Activated T-cell treated with anti-CD3 and anti-CD28 coated beads, Interleukin-2, amount 50 U/mL, for 72 hours (primary cell): ENCODE data around the gene UNC93B1. TPM values are rescaled to one million over a fixed set of nuclear protein-coding genes. Genes with fewer than 3 reads are reported as not detected.
"Not testable (repeated sequence)": the region's sequence is repeated elsewhere in the genome, so short reads cannot be mapped to it uniquely, and the experiment has no call there.

Experiments used
- ATAC-seq, 2 donors: fragments of 150-1000 bp; cut with Tn5 transposase; replicated peaks in 1 of 2; 2 replicates each; pipeline ENCODE4 v1.10.0; 2021; ENCODE audit warnings: moderate library complexity in 2 of 2, mild to moderate bottlenecking in 1 of 2
- DNase-seq, 2 donors: peaks; one replicate each; pipeline ENCODE4 v3.0.0; 2021 to 2022; ENCODE audit warnings: mixed read lengths in 1 of 2
- H3K27ac Mint-ChIP-seq: one replicate; pipeline ENCODE4 v1.8.0; 2022; ENCODE audit warnings: mild to moderate bottlenecking, moderate library complexity, mixed read lengths
- H3K27me3 Mint-ChIP-seq: one replicate; pipeline ENCODE4 v1.8.0; 2022; ENCODE audit warnings: low read depth, mixed read lengths
- H3K36me3 Mint-ChIP-seq, 2 donors: one replicate each; pipeline ENCODE4 v1.8.0; 2022; ENCODE audit warnings: mixed read lengths in 2 of 2, mild to moderate bottlenecking in 1 of 2; ENCODE audit not compliant: insufficient read depth in 2 of 2
- H3K4me1 Mint-ChIP-seq: one replicate; pipeline ENCODE4 v1.8.0; 2022; ENCODE audit warnings: low read depth, mixed read lengths
- H3K4me3 Mint-ChIP-seq, 2 donors: one replicate each; pipeline ENCODE4 v1.8.0; 2022; ENCODE audit warnings: mild to moderate bottlenecking in 2 of 2, mixed read lengths in 2 of 2, moderate library complexity in 2 of 2
- H3K9me3 Mint-ChIP-seq, 2 donors: one replicate each; pipeline ENCODE4 v1.8.0; 2022; ENCODE audit warnings: mixed read lengths in 2 of 2
- total RNA-seq, 2 donors: library from RNA; stranded (reverse); gene quantifications; one replicate each; pipeline ENCODE4 v1.2.3, GENCODE V29; 2022

Gene UNC93B1
- total RNA-seq, 2 donors from 2014 or later = 8.0 to 16.7 TPM

DNA sequence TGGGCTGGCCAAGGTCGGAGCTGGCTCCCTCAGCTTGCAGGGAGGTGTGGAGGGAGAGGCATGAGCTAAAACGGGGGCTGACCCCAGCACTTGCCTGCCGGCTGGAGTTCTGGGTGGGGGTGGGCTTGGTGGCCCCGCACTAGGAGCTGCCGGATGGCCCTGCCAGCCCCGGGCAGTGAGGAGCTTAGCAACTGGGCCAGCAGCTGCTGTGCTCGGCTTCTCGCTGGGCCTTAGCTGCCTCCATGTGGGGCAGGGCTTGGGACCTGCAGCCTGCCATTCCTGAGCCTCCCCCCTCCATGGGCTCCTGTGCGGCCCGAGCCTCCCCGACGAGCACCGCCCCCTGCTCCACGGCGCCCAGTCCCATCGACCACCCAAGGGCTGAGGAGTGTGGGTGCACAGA lies 40.7 kb downstream of the UNC93B1 start:
- not testable (repeated sequence) for ATAC-seq, H3K4me1 Mint-ChIP-seq, H3K36me3 Mint-ChIP-seq, H3K9me3 Mint-ChIP-seq, H3K4me3 Mint-ChIP-seq, H3K27ac Mint-ChIP-seq, DNase-seq
- H3K27me3 Mint-ChIP-seq = peaks cover 27% of the 10 kb centered on the region

DNA sequence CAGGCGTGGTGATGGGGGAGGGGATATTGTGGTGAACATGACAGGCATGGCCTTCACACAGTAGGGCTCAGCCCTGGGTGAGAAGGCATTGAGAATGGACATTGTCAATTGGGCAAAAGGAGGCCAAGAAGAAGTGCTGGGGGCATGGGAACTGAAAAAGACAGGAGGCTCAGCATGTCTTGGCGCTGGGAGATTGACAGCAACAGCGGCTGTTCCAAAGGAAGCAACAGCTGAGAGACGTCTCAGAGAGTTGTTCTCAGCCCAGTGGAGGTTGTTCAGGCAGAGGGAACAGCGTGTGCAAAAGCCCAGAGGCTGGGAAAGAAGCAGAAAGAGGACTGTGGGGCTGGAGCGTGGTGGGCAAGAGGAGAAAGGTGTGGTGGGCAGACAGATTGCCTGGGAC lies 47.7 kb downstream of the UNC93B1 start:
- H3K4me1 Mint-ChIP-seq, ATAC-seq, H3K36me3 Mint-ChIP-seq, H3K27ac Mint-ChIP-seq, DNase-seq, H3K9me3 Mint-ChIP-seq: not testable (repeated sequence)
- Mint-ChIP-seq H3K4me3 (peak overlapping the region; percentile 33 to 39), H3K27me3 (peaks cover 58% of the 10 kb centered on the region)

DNA sequence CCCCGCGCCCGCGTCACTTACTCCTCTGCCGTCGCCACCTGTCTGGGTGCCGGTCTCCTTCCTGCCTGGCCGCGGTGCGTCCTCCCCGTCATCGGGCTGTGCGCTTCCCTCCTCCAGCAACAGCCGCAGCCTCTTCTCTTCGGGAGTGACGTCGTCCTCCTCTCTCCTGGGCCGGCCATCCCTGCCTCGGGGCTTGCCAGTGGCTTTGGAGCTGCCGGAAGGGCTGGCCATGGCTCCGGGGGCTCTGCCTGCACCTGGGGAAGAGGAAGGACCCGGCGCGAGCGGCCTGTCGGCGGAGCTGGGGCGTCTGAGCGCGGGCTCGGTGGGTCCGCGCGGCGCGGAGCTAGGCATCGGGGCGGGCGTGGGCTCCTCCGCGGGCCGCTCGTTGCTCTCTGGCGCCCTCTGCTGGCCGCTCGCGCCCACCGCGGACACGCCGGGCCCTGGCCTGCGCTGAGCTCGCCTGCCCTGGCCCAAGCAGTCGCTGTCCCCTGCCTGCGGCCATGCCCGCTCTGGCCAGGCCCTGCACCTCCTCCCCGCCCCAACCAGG lies 48.4 kb downstream of the UNC93B1 start:
- Mint-ChIP-seq H3K4me3 (peak overlapping the region; percentile 94 to 95), H3K27ac (peak overlapping the region; percentile 45), H3K27me3 (peaks cover 53% of the 10 kb centered on the region)
- H3K36me3 Mint-ChIP-seq, H3K4me1 Mint-ChIP-seq, H3K9me3 Mint-ChIP-seq: not testable (repeated sequence)
- ATAC-seq (peak; percentile 81 to 91), DNase-seq (peak; percentile 82 to 92)

DNA sequence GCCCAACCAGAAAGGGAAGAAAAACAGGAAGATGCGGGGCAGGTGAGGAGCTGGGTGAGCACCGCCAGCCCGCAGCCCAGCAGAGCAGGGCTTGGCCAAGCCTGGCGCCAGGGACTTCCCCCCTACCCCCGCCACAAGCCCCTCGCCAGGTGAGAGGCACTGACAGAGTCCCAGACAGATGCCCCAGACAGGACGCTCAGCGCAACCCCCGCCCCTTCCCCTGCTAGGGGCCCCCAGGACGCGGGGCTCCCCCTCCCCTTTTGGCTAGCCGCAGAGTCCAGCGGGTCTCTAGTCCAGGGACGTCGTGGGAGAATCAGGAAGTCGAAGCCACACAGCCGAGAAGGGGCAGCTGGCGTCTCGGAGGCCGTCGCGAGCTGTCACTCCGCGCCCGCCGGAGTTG lies 48.9 kb downstream of the UNC93B1 start:
- ATAC-seq, DNase-seq, H3K4me1 Mint-ChIP-seq, H3K9me3 Mint-ChIP-seq, H3K36me3 Mint-ChIP-seq: not testable (repeated sequence)
- H3K27me3 Mint-ChIP-seq = peaks cover 48% of the 10 kb centered on the region
- H3K27ac Mint-ChIP-seq = peak overlapping the region; percentile 40
- H3K4me3 Mint-ChIP-seq = peak overlapping the region; percentile 79 to 95

DNA sequence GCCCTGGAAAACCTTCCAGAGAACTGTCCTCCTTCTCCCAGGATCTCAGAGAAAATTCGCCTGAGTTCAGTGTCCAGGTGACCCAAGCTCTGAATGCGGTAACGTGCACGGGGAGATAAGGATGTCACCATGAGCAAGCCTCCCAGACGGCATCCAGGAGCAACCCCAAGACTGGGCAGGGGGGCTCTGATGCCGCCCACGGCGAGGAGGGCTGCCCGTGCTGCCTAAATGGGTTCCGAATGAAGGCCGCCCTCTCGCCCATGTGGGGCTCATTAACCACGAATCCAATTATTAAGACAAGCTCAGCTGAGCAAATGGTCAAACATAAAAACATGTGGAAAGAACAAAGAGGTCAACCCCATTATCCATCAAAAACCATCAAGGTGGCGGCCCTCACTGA lies 49.6 kb downstream of the UNC93B1 start:
- peaks cover 42% of the 10 kb centered on the region for H3K27me3 Mint-ChIP-seq

DNA sequence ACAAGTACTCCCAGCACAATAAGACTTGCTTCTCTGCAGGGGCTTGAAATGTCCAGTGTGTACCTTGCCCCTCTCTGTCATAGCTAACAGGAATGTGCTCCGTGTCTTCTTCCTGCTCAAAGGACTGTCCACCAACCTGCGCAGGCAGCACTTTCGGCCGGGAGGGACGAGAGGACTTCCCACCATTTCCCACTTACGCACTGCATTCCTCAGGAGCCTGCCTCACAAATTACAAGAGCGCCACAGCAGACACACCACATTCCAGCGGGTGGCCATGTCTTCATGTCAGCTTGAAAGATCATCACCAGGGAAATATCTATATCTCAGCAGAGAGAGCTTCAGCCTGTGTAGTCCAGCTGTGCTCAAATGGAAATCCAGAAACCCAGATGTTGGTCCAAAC lies 53.2 kb downstream of the UNC93B1 start:
- not testable (repeated sequence) for H3K27ac Mint-ChIP-seq, DNase-seq, H3K4me1 Mint-ChIP-seq, H3K36me3 Mint-ChIP-seq, ATAC-seq, H3K9me3 Mint-ChIP-seq, H3K4me3 Mint-ChIP-seq
- H3K27me3 Mint-ChIP-seq = peaks cover 16% of the 10 kb centered on the region

More for the DNA sequence above, 49.6 kb downstream of the UNC93B1 start:
- not testable (repeated sequence) for H3K27ac Mint-ChIP-seq, DNase-seq, H3K36me3 Mint-ChIP-seq, ATAC-seq, H3K4me1 Mint-ChIP-seq, H3K9me3 Mint-ChIP-seq
- peak overlapping the region; percentile 79 to 95 for H3K4me3 Mint-ChIP-seq

DNA sequence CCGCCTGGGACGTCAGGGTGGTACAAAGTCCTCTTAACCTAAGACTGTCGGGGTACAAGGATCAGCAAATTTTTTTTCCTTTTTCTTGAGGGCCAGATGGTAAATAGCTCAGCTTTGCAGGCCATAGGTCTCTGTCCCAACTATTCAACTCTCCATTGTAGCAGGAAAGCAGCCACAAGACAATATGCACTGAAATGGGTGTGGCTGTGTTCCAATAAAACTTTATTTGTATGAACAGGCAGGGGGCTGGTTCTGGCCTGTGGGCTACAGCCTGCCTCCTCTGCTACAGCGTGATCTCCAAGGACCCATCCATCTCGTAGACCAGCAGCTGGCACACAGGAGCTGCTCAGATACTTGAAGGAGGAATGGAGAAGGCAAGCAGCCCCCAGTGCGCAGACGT lies 56.1 kb downstream of the UNC93B1 start:
- not testable (repeated sequence) for DNase-seq, H3K4me3 Mint-ChIP-seq, H3K4me1 Mint-ChIP-seq, H3K27ac Mint-ChIP-seq, H3K9me3 Mint-ChIP-seq, ATAC-seq, H3K36me3 Mint-ChIP-seq, H3K27me3 Mint-ChIP-seq

DNA sequence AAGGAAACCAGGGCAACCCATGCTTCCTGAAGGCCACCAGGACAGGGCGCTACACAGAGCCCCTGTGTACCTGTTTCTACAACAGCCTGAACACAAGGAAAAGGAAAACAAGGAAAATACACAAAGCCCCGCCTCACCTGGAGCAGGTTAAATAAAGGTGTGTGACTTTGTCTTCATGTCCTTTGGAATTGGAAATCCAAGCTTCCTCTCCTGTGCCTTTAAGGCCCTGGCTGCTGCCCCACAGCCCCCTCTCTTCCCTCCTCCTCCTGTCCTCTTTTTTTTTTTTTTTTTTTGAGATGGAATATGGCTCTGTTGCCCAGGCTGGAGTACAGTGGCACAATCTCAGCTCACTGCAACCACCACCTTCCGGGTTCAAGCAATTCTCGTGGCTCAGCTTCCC lies 57.5 kb downstream of the UNC93B1 start:
- DNase-seq, H3K36me3 Mint-ChIP-seq, H3K27me3 Mint-ChIP-seq, H3K27ac Mint-ChIP-seq, H3K9me3 Mint-ChIP-seq, ATAC-seq, H3K4me3 Mint-ChIP-seq: not testable (repeated sequence)
- peaks cover 11% of the 10 kb centered on the region for H3K4me1 Mint-ChIP-seq

DNA sequence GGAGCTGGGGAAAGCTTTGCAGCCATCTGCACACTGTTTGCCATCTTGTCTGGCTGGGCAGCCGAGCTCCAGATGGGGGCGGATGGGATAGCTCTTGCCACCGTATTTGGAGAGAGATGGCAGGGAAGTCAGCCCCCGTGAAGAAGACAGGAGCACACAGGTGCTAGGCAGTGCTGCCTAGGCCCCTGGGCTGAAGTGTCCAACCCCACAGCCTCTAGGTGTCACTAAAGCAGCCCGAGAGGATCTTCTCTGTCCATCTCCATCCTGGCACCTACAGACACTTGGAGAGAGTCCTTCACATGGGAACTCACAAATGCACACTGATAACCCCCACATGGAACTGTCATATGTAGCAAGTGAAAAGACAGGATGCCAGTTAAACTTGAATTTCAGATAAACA lies 60.5 kb downstream of the UNC93B1 start:
- H3K27me3 Mint-ChIP-seq, ATAC-seq, DNase-seq, H3K9me3 Mint-ChIP-seq, H3K27ac Mint-ChIP-seq, H3K36me3 Mint-ChIP-seq, H3K4me3 Mint-ChIP-seq: not testable (repeated sequence)
- peaks cover 11% of the 10 kb centered on the region for H3K4me1 Mint-ChIP-seq

Other genes starting within 250 kb of the UNC93B1 start
- gene ALDH3B1, start 6.2 kb upstream of the UNC93B1 start, total RNA-seq = under 1 TPM; 0.10 to 0.16 TPM
- 100 to 1,000 TPM; 128 to 129 TPM for gene NDUFS8, start 26.6 kb upstream of the UNC93B1 start, total RNA-seq
- gene TCIRG1, start 34.9 kb upstream of the UNC93B1 start, total RNA-seq = 100 to 1,000 TPM; 141 to 146 TPM
- 10 to 100 TPM; 11.6 to 16.7 TPM for gene CHKA, start 117.3 kb upstream of the UNC93B1 start, total RNA-seq
- gene KMT5B, start 209.2 kb upstream of the UNC93B1 start, total RNA-seq = 10 to 100 TPM; 26.9 to 34.1 TPM